OCI-LY1 (cell line): ENCODE measurements around the gene KIN.

Source experiments
- H2AFZ ChIP-seq: fragments of 200-600 bp; sonication (generic), shearing (Covaris generic); 2 replicates; pipeline ENCODE4 v1.6.0; 2014; ENCODE audit warnings: antibody characterized with exemption, mild to moderate bottlenecking, low read length
- H3F3A ChIP-seq: fragments of 200-600 bp; sonication (generic), shearing (Covaris generic); 2 replicates; pipeline ENCODE4 v1.6.0; 2014; ENCODE audit warnings: mild to moderate bottlenecking, antibody characterized with exemption, low read length, moderate library complexity; ENCODE audit not compliant: insufficient read depth
- H3K27ac ChIP-seq: fragments of 200-600 bp; sonication (generic); 2 replicates; pipeline ENCODE4 v1.5.1; 2014; ENCODE audit warnings: low read length, mixed run types, mild to moderate bottlenecking, low read depth; ENCODE audit not compliant: poor library complexity, severe bottlenecking
- H3K27me3 ChIP-seq: fragments of 200-600 bp; sonication (generic); 2 replicates; pipeline ENCODE4 v1.6.0; 2014; ENCODE audit warnings: antibody characterized with exemption, mild to moderate bottlenecking, low read length, moderate library complexity; ENCODE audit not compliant: insufficient read depth
- H3K36me3 ChIP-seq: fragments of 200-600 bp; sonication (generic); 2 replicates; pipeline ENCODE4 v1.6.1; 2014; ENCODE audit warnings: mild to moderate bottlenecking, antibody characterized with exemption, low read length, moderate library complexity, mixed read lengths; ENCODE audit not compliant: insufficient read depth
- H3K4me1 ChIP-seq: fragments of 200-600 bp; sonication (generic); 2 replicates; pipeline ENCODE4 v1.5.1; 2014; ENCODE audit warnings: mild to moderate bottlenecking, low read length, moderate library complexity; ENCODE audit not compliant: insufficient read depth, severe bottlenecking
- H3K4me2 ChIP-seq: fragments of 200-600 bp; sonication (generic), shearing (Covaris generic); 2 replicates; pipeline ENCODE4 v1.6.1; 2014; ENCODE audit warnings: low read length
- H3K4me3 ChIP-seq: fragments of 200-600 bp; sonication (generic); 2 replicates; pipeline ENCODE4 v1.5.1; 2014; ENCODE audit warnings: low read length, low read depth, mild to moderate bottlenecking, mixed read lengths; ENCODE audit not compliant: poor library complexity, severe bottlenecking
- H3K79me2 ChIP-seq: fragments of 200-600 bp; shearing (Covaris generic); 2 replicates; pipeline ENCODE4 v1.6.1; 2016; ENCODE audit warnings: mixed run types, low read length, mixed read lengths; ENCODE audit not compliant: insufficient read depth
- H3K9ac ChIP-seq: fragments of 200-600 bp; sonication (generic), shearing (Covaris generic); 2 replicates; pipeline ENCODE4 v1.6.1; 2014; ENCODE audit warnings: mild to moderate bottlenecking, low read length, mixed read lengths
- H3K9me2 ChIP-seq: fragments of 200-600 bp; sonication (generic), shearing (Covaris generic); 2 replicates; pipeline ENCODE4 v1.6.1; 2014; ENCODE audit warnings: low read depth, mild to moderate bottlenecking, low read length, mixed read lengths
- H3K9me3 ChIP-seq: fragments of 200-600 bp; shearing (Covaris generic); 2 replicates; pipeline ENCODE4 v1.6.1; 2014; ENCODE audit warnings: low read length, mixed read lengths
- H4K20me1 ChIP-seq: fragments of 200-600 bp; sonication (generic), shearing (Covaris generic); 2 replicates; pipeline ENCODE4 v1.6.0; 2016; ENCODE audit warnings: mild to moderate bottlenecking, low read length; ENCODE audit not compliant: insufficient read depth
- CTCF ChIP-seq: fragments of 200-600 bp; sonication (generic), shearing (Covaris generic); IDR thresholded peaks from 2 replicates; pipeline ENCODE4 v1.5.1; 2017; ENCODE audit warnings: mild to moderate bottlenecking, antibody characterized with exemption, low read length, moderate library complexity, mixed read lengths
- EZH2 ChIP-seq: fragments of 200-600 bp; sonication (generic), shearing (Covaris generic); IDR thresholded peaks from 2 replicates; pipeline ENCODE4 v1.8.0; 2017; ENCODE audit warnings: borderline replicate concordance, mixed run types, mild to moderate bottlenecking, antibody characterized with exemption, low read length, moderate library complexity, mixed read lengths

Gene KIN

GRCh38 chr10:7767209-7767608 is 20.6 kb downstream of the KIN start:
- H3K4me1 ChIP-seq, result no peaks in the 10 kb centered on the region
- no peak overlapping the region for H3K4me2 ChIP-seq
- H3K27me3 ChIP-seq, result no peaks in the 10 kb centered on the region
- no peaks in the 10 kb centered on the region for H3K79me2 ChIP-seq
- H3K27ac ChIP-seq, result no peak overlapping the region
- no peak overlapping the region for H3K4me3 ChIP-seq
- H3K36me3 ChIP-seq, result peaks cover 73% of the 10 kb centered on the region
- H3F3A ChIP-seq, result no peaks in the 10 kb centered on the region
- H3K9me2 ChIP-seq, result no peaks in the 10 kb centered on the region
- no peaks in the 10 kb centered on the region for H4K20me1 ChIP-seq
- H3K9me3 ChIP-seq, result no peaks in the 10 kb centered on the region
- no peak overlapping the region for H2AFZ ChIP-seq
- TF ChIP-seq EZH2 (no peak), CTCF (no peak)
- no peak overlapping the region for H3K9ac ChIP-seq

GRCh38 chr10:7766241-7766640 is 21.6 kb downstream of the KIN start:
- H4K20me1 ChIP-seq, result no peaks in the 10 kb centered on the region
- H3K79me2 ChIP-seq, result no peaks in the 10 kb centered on the region
- H3K9ac ChIP-seq, result no peak overlapping the region
- H3F3A ChIP-seq, result no peaks in the 10 kb centered on the region
- no peak overlapping the region for H3K4me3 ChIP-seq
- no peak overlapping the region for H3K27ac ChIP-seq
- H2AFZ ChIP-seq, result no peak overlapping the region
- no peak for TF ChIP-seq CTCF
- no peak for TF ChIP-seq EZH2
- H3K9me3 ChIP-seq, result no peaks in the 10 kb centered on the region
- no peaks in the 10 kb centered on the region for H3K9me2 ChIP-seq
- H3K4me1 ChIP-seq, result no peaks in the 10 kb centered on the region
- no peak overlapping the region for H3K4me2 ChIP-seq
- H3K36me3 ChIP-seq, result peaks cover 74% of the 10 kb centered on the region
- no peaks in the 10 kb centered on the region for H3K27me3 ChIP-seq

GRCh38 chr10:7763929-7764328 is 23.9 kb downstream of the KIN start:
- no peak overlapping the region for H3K9ac ChIP-seq
- H3K9me2 ChIP-seq, result no peaks in the 10 kb centered on the region
- TF ChIP-seq CTCF (no peak), EZH2 (no peak)
- no peaks in the 10 kb centered on the region for H3K9me3 ChIP-seq
- no peaks in the 10 kb centered on the region for H3F3A ChIP-seq
- H3K4me3 ChIP-seq, result no peak overlapping the region
- H3K27ac ChIP-seq, result no peak overlapping the region
- H4K20me1 ChIP-seq, result no peaks in the 10 kb centered on the region
- peaks cover 75% of the 10 kb centered on the region for H3K36me3 ChIP-seq
- H3K79me2 ChIP-seq, result no peaks in the 10 kb centered on the region
- H2AFZ ChIP-seq, result no peak overlapping the region
- H3K27me3 ChIP-seq, result no peaks in the 10 kb centered on the region
- H3K4me1 ChIP-seq, result no peaks in the 10 kb centered on the region
- no peak overlapping the region for H3K4me2 ChIP-seq
